B cell (primary cell): Measurements from ENCODE around the gene EYS.

ENCODE experiments used
- CTCF ChIP-seq: fragments of 200-600 bp; IDR thresholded peaks from one replicate; pipeline ENCODE4 v1.8.0; 2022; ENCODE audit warnings: antibody characterized with exemption, mild to moderate bottlenecking
- EZH2 ChIP-seq: IDR thresholded peaks from 2 replicates; pipeline ENCODE4 v1.6.1; 2012; ENCODE audit warnings: borderline replicate concordance, low read depth, mild to moderate bottlenecking, moderate library complexity, low read length; ENCODE audit not compliant: insufficient read depth, poor library complexity, severe bottlenecking

DNA sequence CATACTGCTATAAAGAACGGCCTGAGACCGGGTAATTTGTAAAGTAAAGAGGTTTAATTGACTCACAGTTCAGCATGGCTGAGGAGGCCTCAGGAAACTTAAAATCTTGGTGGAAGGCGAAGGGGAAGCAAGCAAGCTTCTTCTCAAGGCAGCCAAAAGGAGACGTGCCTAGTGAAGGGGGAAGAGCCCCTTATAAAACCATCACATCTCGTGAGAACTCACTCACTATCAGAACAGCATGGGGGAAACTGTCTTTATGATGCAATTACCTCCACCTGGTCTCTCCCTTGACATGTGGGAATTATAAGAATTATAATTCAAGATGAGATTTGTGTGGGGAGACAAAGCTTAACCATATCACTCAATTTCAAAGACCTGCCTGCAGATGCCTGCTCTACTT, 447.0 kb downstream of the EYS start:
- TF ChIP-seq CTCF: no peak
- no peak for TF ChIP-seq EZH2
